GM19455 (cell line): Measurements from ENCODE around the gene SUPT3H.
A peak's percentile ranks its signal among the peaks of the same experiment; 100 is the strongest.

Source experiments
- ATAC-seq: cut with Tn5 transposase; IDR thresholded peaks from one replicate; pipeline ENCODE4 v1.9.1; 2021; ENCODE audit not compliant: unreplicated experiment

SUPT3H gene

GRCh38 chr6:45377554-45378333 is at the start of gene SUPT3H:
Gene SUPT3H (minus strand): TSS chr6:45377934.
- peak; percentile 92 for ATAC-seq

GRCh38 chr6:45426251-45426650 is 48.5 kb upstream of the SUPT3H start:
- no peak for ATAC-seq

- no peak for ATAC-seq
These were observed 46.7 kb upstream of the SUPT3H start for GRCh38 chr6:45424451-45424861.

- ATAC-seq, result no peak
These were observed 46.2 kb upstream of the SUPT3H start for GRCh38 chr6:45423824-45424450.

- no peak for ATAC-seq
These were observed 45.5 kb upstream of the SUPT3H start for GRCh38 chr6:45423111-45423823.

GRCh38 chr6:45422503-45423110 is 44.9 kb upstream of the SUPT3H start:
- ATAC-seq, result no peak

GRCh38 chr6:45421709-45422502 is 44.2 kb upstream of the SUPT3H start:
- ATAC-seq, result no peak

GRCh38 chr6:45420909-45421708 is 43.4 kb upstream of the SUPT3H start:
- no peak for ATAC-seq

GRCh38 chr6:45420083-45420908 is 42.6 kb upstream of the SUPT3H start:
- no peak for ATAC-seq

- no peak for ATAC-seq
These were observed 41.9 kb upstream of the SUPT3H start for GRCh38 chr6:45419571-45420082.

- no peak for ATAC-seq
These were observed 39.7 kb upstream of the SUPT3H start for GRCh38 chr6:45417436-45417835.

- no peak for ATAC-seq
These were observed 39.0 kb upstream of the SUPT3H start for GRCh38 chr6:45416700-45417099.

- ATAC-seq, result no peak
These were observed 38.2 kb upstream of the SUPT3H start for GRCh38 chr6:45415788-45416518.

GRCh38 chr6:45415315-45415714 is 37.6 kb upstream of the SUPT3H start:
- no peak for ATAC-seq

- ATAC-seq, result no peak
These were observed 34.2 kb upstream of the SUPT3H start for GRCh38 chr6:45411959-45412358.

GRCh38 chr6:45400021-45400420 is 22.3 kb upstream of the SUPT3H start:
- ATAC-seq, result no peak

- ATAC-seq, result no peak
These were observed 20.5 kb upstream of the SUPT3H start for GRCh38 chr6:45398075-45398813.
